HS-27A (cell line): ENCODE data around the gene YBEY.

ENCODE experiments used
- DNase-seq: peaks from one replicate; pipeline ENCODE4 v3.0.0-alpha.2; 2012; ENCODE audit warnings: low read depth, missing footprints

The YBEY gene

GRCh38 chr21:46264690-46265144 is 21.4 kb upstream of the YBEY start:
- DNase-seq = no peak

- DNase-seq = no peak
These were observed 20.2 kb upstream of the YBEY start for GRCh38 chr21:46265736-46266525.

- no peak for DNase-seq
These were observed 19.2 kb upstream of the YBEY start for GRCh38 chr21:46266946-46267345.

- no peak for DNase-seq
These were observed 17.8 kb upstream of the YBEY start for GRCh38 chr21:46268371-46268770.

GRCh38 chr21:46269466-46269865 is 16.7 kb upstream of the YBEY start:
- no peak for DNase-seq

GRCh38 chr21:46273341-46273740 is 12.8 kb upstream of the YBEY start:
- no peak for DNase-seq

GRCh38 chr21:46274797-46275390 is 11.2 kb upstream of the YBEY start:
- DNase-seq = no peak

GRCh38 chr21:46284077-46284644 is 2.0 kb upstream of the YBEY start:
- no peak for DNase-seq

- no peak for DNase-seq
These were observed 1.4 kb upstream of the YBEY start for GRCh38 chr21:46284733-46285132.

- no peak for DNase-seq
These were observed 908 bp upstream of the YBEY start, which contains the start of gene MCM3AP for GRCh38 chr21:46285206-46285661. MCM3AP (minus strand) TSS chr21:46285611; CDS start chr21:46285286, 325 bp downstream.

GRCh38 chr21:46286648-46287002 is 483 bp downstream of the YBEY start:
- peak; percentile 55 for DNase-seq

- DNase-seq = no peak
These were observed 1.4 kb downstream of the YBEY start for GRCh38 chr21:46287541-46287940.

- DNase-seq = no peak
These were observed 3.6 kb downstream of the YBEY start for GRCh38 chr21:46289655-46290179.

- DNase-seq = no peak
These were observed 5.4 kb downstream of the YBEY start for GRCh38 chr21:46291561-46291960.

- DNase-seq = no peak
These were observed 8.6 kb downstream of the YBEY start for GRCh38 chr21:46294647-46295176.

GRCh38 chr21:46295177-46295770 is 9.1 kb downstream of the YBEY start:
- no peak for DNase-seq

GRCh38 chr21:46295996-46296752 is 10.0 kb downstream of the YBEY start:
- no peak for DNase-seq

GRCh38 chr21:46297338-46298271 is 11.5 kb downstream of the YBEY start:
- no peak for DNase-seq

GRCh38 chr21:46299167-46299566 is 13.0 kb downstream of the YBEY start:
- no peak for DNase-seq

GRCh38 chr21:46301759-46302158 is 15.6 kb downstream of the YBEY start:
- DNase-seq = no peak
